Activated effector memory CD4-positive, alpha-beta T cell treated with anti-CD3 and anti-CD28 coated beads, Interleukin-2, amount 50 U/mL, for 16 hours (primary cell): ENCODE measurements around the gene DACT3.

Source experiments
- DNase-seq: peaks from one replicate; pipeline ENCODE4 v3.0.0-alpha.2; 2020

DACT3 gene

GRCh38 chr19:46661020-46661731, at the start of gene DACT3:
TSS of gene DACT3 (minus strand) at chr19:46661182. CDS start at chr19:46661064, 118 bp downstream.
- DNase-seq, result peak; percentile 100

GRCh38 chr19:46710687-46711086, 49.7 kb upstream of the DACT3 start:
- DNase-seq, result no peak

- DNase-seq, result peak; percentile 95
Measured at GRCh38 chr19:46704379-46705076, 43.5 kb upstream of the DACT3 start.

- no peak for DNase-seq
Measured at GRCh38 chr19:46700704-46701103, 39.7 kb upstream of the DACT3 start.

- no peak for DNase-seq
Measured at GRCh38 chr19:46698395-46699321, 37.7 kb upstream of the DACT3 start.

- DNase-seq, result no peak
Measured at GRCh38 chr19:46697204-46697960, 36.4 kb upstream of the DACT3 start.

- no peak for DNase-seq
Measured at GRCh38 chr19:46696866-46697203, 35.9 kb upstream of the DACT3 start.

- no peak for DNase-seq
Measured at GRCh38 chr19:46696052-46696451, 35.1 kb upstream of the DACT3 start.

- no peak for DNase-seq
Measured at GRCh38 chr19:46693760-46694159, 32.8 kb upstream of the DACT3 start.

GRCh38 chr19:46692918-46693722, 32.1 kb upstream of the DACT3 start:
- no peak for DNase-seq

GRCh38 chr19:46691948-46692347, 31.0 kb upstream of the DACT3 start:
- DNase-seq, result no peak

- DNase-seq, result no peak
Measured at GRCh38 chr19:46691104-46691503, 30.1 kb upstream of the DACT3 start.

- DNase-seq, result no peak
Measured at GRCh38 chr19:46689358-46689757, 28.4 kb upstream of the DACT3 start.

- no peak for DNase-seq
Measured at GRCh38 chr19:46687438-46688145, 26.6 kb upstream of the DACT3 start.

- DNase-seq, result no peak
Measured at GRCh38 chr19:46685189-46685588, 24.2 kb upstream of the DACT3 start.

- peak; percentile 81 for DNase-seq
Measured at GRCh38 chr19:46678110-46678732, 17.2 kb upstream of the DACT3 start.

GRCh38 chr19:46674416-46675178, 13.6 kb upstream of the DACT3 start:
- no peak for DNase-seq

- DNase-seq, result no peak
Measured at GRCh38 chr19:46670813-46671212, 9.8 kb upstream of the DACT3 start.

- DNase-seq, result no peak
Measured at GRCh38 chr19:46668662-46669061, 7.7 kb upstream of the DACT3 start.

- DNase-seq, result no peak
Measured at GRCh38 chr19:46665072-46665471, 4.1 kb upstream of the DACT3 start.
